ENCODE results near the gene CDH4. TPM values are rescaled to one million over a fixed set of nuclear protein-coding genes. Genes with fewer than 3 reads are reported as not detected.

Gene CDH4
- total RNA-seq, 2 experiments from 2014 or later, result not detected

GRCh38 chr20:61640131-61640870 lies 388.2 kb downstream of the CDH4 start:
- CTCF ChIA-PET (ENCODE audit: unreplicated experiment), result no interaction called here
- H2AFZ ChIP-seq (ENCODE audit: low read length), result no peak overlapping the region
- no peak overlapping the region for H3K4me2 ChIP-seq (ENCODE audit: low read length)

DNA sequence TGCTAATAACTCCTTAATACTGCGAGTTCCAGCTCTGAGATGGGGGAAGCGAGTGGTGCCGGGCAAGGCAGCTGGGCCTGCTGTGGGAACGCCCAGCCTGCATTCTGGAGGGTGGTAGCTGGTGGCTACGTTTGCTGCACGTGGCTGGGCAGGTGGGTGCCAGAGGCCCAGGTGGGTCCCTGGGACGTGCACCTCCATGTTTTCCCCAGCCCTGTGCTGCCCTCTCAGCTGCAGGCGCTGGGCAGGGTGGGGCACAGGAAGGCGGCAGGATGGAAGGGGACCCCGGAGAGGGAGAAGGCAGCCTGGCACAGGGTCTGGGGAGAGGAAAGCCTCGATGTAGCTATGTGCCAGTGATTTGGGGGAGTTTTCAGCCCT lies 388.8 kb downstream of the CDH4 start:
- no peaks in the 10 kb centered on the region for H3K79me2 ChIP-seq (ENCODE audit: insufficient read depth, low read depth, low read length)
- POLR2A ChIA-PET, result no interaction called here
- H3K36me3 ChIP-seq (ENCODE audit: insufficient read depth, low read length), result no peaks in the 10 kb centered on the region
- H3K4me3 ChIP-seq (ENCODE audit: low read depth, low read length, poor library complexity, severe bottlenecking), result no peak overlapping the region
- H3K4me1 ChIP-seq (ENCODE audit: insufficient read depth, low read length, poor library complexity, severe bottlenecking), result no peaks in the 10 kb centered on the region
- no peaks in the 10 kb centered on the region for H4K20me1 ChIP-seq (ENCODE audit: insufficient read depth, low read length)
- intact Hi-C loops (cut with micrococcal nuclease; ENCODE audit: unreplicated experiment), result no loop called here
- no peak overlapping the region for H2AFZ ChIP-seq (ENCODE audit: low read length)
- no peak for TF ChIP-seq EZH2phosphoT487 (IDR thresholded peaks at IDR 0.05; ENCODE audit: borderline replicate concordance, low read depth, low read length)
- no peak for TF ChIP-seq CTCF (conservative IDR thresholded peaks at IDR 0.05; ENCODE audit: low read length)
- no TSS peak for BruUV-seq (replicated peaks)
- H3K9me2 ChIP-seq (ENCODE audit: insufficient read depth, low read length), result no peaks in the 10 kb centered on the region
- H3K9me3 ChIP-seq (ENCODE audit: low read length), result no peaks in the 10 kb centered on the region
- no peak for DNase-seq (ENCODE audit: low spot score)
- no peak overlapping the region for H3K4me2 ChIP-seq (ENCODE audit: low read length)
- no peak overlapping the region for H3K27ac ChIP-seq (ENCODE audit: low read depth, low read length, poor library complexity, severe bottlenecking)
- CTCF ChIA-PET (ENCODE audit: unreplicated experiment), result no interaction called here

More at GRCh38 chr20:61640131-61640870, 388.2 kb downstream of the CDH4 start:
- Histone ChIP-seq H3K4me3 (ENCODE audit: low read depth, low read length, poor library complexity, severe bottlenecking) (no peak overlapping the region), H3K79me2 (ENCODE audit: insufficient read depth, low read depth, low read length) (no peaks in the 10 kb centered on the region), H3K9me2 (ENCODE audit: insufficient read depth, low read length) (no peaks in the 10 kb centered on the region), H3K27ac (ENCODE audit: low read depth, low read length, poor library complexity, severe bottlenecking) (no peak overlapping the region), H3K36me3 (ENCODE audit: insufficient read depth, low read length) (no peaks in the 10 kb centered on the region), H3K9me3 (ENCODE audit: low read length) (no peaks in the 10 kb centered on the region), H4K20me1 (ENCODE audit: insufficient read depth, low read length) (no peaks in the 10 kb centered on the region), H3K4me1 (ENCODE audit: insufficient read depth, low read length, poor library complexity, severe bottlenecking) (no peaks in the 10 kb centered on the region)
- no peak for DNase-seq (ENCODE audit: low spot score)
- TF ChIP-seq EZH2phosphoT487 (IDR thresholded peaks at IDR 0.05; ENCODE audit: borderline replicate concordance, low read depth, low read length) (no peak), CTCF (conservative IDR thresholded peaks at IDR 0.05; ENCODE audit: low read length) (no peak)
- no TSS peak for BruUV-seq (replicated peaks)
- POLR2A ChIA-PET, result no interaction called here
- intact Hi-C loops (cut with micrococcal nuclease; ENCODE audit: unreplicated experiment), result no loop called here

DNA sequence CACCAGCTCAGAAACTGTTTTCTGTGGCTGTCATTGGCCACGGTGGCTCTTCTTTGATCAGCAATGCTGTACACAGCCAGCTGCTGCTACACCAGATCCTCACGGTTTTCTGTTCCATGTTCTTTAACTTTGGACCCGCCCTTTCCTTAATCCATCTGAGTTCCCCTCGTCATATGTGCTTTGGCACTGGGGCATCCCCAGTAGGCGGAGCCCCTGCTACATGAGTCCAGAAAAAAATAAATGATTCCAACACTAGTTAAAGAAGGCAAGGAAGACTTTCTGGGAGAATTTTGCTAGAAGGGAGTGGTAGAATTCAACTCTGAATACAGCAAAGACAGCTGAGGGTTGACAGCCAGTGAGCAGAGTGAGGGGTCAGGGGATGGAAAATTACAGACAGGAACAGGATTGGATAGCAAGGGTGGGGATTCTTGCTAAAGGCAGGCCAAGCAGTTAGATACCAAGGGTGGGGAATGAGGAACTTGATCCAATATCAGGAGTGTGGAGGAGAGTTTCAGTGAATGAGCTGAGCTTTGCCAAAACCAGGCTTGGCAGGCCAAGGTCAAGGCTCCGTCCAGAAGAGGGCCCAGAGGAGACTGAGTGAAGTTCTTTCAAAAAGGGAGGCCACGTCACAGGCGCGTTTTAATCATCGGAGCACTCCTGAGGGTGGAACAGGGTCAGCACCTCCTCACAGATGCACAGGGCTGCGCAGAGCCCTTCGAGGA lies 391.8 kb downstream of the CDH4 start:
- intact Hi-C loops (cut with micrococcal nuclease; ENCODE audit: unreplicated experiment), result no loop called here
- Histone ChIP-seq H3K79me2 (ENCODE audit: insufficient read depth, low read depth, low read length) (no peaks in the 10 kb centered on the region), H3K4me3 (ENCODE audit: low read depth, low read length, poor library complexity, severe bottlenecking) (no peak overlapping the region), H3K4me2 (ENCODE audit: low read length) (no peak overlapping the region), H3K36me3 (ENCODE audit: insufficient read depth, low read length) (no peaks in the 10 kb centered on the region), H3K9me2 (ENCODE audit: insufficient read depth, low read length) (no peaks in the 10 kb centered on the region), H3K9me3 (ENCODE audit: low read length) (no peaks in the 10 kb centered on the region), H3K4me1 (ENCODE audit: insufficient read depth, low read length, poor library complexity, severe bottlenecking) (no peaks in the 10 kb centered on the region), H3K27ac (ENCODE audit: low read depth, low read length, poor library complexity, severe bottlenecking) (no peak overlapping the region), H4K20me1 (ENCODE audit: insufficient read depth, low read length) (no peaks in the 10 kb centered on the region), H2AFZ (ENCODE audit: low read length) (no peak overlapping the region)
- BruUV-seq (replicated peaks), result no TSS peak
- 0 out of 2 replicates have a peak, but pooled peaks have one; percentile 12 for TF ChIP-seq CTCF (conservative IDR thresholded peaks at IDR 0.05; ENCODE audit: low read length)
- no peak for TF ChIP-seq EZH2phosphoT487 (IDR thresholded peaks at IDR 0.05; ENCODE audit: borderline replicate concordance, low read depth, low read length)
- no peak for DNase-seq (ENCODE audit: low spot score)
- CTCF ChIA-PET (ENCODE audit: unreplicated experiment), result no interaction called here
- POLR2A ChIA-PET, result no interaction called here

Data from OCI-LY7 (cell line).